Measurements from ENCODE around the gene TSPAN18.
A peak's percentile ranks its signal among the peaks of the same experiment; 100 is the strongest.

TSPAN18 gene

GRCh38 chr11:44950625-44951476, 224.1 kb downstream of the TSPAN18 start, which contains the start of gene TP53I11:
TP53I11 (minus strand) TSS chr11:44950883; CDS start chr11:44938335, 12,548 bp downstream.
- DNase-seq (ENCODE audit: insufficient read length, low spot score) (peak; percentile 71), FAIRE-seq (no peak)
- TF ChIP-seq, protein P1, sequence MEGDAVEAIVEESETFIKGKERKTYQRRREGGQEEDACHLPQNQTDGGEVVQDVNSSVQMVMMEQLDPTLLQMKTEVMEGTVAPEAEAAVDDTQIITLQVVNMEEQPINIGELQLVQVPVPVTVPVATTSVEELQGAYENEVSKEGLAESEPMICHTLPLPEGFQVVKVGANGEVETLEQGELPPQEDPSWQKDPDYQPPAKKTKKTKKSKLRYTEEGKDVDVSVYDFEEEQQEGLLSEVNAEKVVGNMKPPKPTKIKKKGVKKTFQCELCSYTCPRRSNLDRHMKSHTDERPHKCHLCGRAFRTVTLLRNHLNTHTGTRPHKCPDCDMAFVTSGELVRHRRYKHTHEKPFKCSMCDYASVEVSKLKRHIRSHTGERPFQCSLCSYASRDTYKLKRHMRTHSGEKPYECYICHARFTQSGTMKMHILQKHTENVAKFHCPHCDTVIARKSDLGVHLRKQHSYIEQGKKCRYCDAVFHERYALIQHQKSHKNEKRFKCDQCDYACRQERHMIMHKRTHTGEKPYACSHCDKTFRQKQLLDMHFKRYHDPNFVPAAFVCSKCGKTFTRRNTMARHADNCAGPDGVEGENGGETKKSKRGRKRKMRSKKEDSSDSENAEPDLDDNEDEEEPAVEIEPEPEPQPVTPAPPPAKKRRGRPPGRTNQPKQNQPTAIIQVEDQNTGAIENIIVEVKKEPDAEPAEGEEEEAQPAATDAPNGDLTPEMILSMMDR (IDR thresholded peaks at IDR 0.05; ENCODE audit: insufficient read depth, missing control alignments), result peak; percentile 22

- FAIRE-seq, result no peak
- TF ChIP-seq, protein P1 (IDR thresholded peaks at IDR 0.05; ENCODE audit: insufficient read depth, missing control alignments), result no peak
- no peak for DNase-seq (ENCODE audit: insufficient read length, low spot score)
Observed at GRCh38 chr11:44952082-44952481, 225.3 kb downstream of the TSPAN18 start.

GRCh38 chr11:44952500-44953260, 225.9 kb downstream of the TSPAN18 start:
- no peak for FAIRE-seq
- TF ChIP-seq, protein P1 (IDR thresholded peaks at IDR 0.05; ENCODE audit: insufficient read depth, missing control alignments), result no peak
- DNase-seq (ENCODE audit: insufficient read length, low spot score), result no peak

DNA sequence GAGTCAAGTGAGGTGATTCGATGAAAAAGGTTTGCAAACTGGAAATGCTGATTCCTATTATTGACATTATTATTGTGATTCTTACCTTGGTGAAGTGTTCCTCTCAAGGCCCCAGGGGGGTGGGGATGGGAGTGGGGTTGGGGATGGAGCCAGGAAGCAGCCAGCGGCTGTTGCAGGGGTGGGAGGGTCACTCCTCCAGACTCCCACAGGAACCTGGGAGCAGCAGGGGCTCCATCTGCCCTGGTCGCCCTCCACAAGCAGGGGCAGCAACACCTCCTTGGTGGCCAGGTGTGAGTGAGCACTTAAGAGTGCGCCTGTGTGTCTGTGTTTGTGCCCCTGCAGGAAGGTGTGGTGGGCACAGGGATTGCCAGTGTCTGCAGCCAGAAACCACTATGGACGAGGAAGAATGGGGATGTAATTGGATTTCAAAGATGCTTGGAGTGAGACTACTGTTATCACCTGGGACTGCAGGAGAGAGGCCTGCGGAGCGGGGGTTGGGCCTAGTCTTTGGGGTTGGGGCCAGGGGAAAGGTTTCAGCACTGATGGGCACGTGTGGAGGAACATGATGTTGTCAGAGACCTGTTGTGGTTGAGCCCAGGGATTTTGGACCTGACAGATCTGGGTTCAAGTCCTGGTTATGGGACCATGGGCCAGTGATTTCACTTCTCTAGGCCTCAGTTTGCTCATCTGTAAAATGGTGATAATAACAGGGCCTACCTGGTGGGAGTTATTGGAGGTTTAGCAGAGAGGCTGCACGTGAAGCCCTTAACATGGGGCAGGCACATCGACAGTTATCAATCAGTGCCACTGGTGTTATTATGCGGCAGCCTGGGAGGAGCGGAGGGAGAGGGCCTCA, 227.5 kb downstream of the TSPAN18 start:
- FAIRE-seq (no peak), DNase-seq (ENCODE audit: insufficient read length, low spot score) (no peak)
- TF ChIP-seq, protein P1 (IDR thresholded peaks at IDR 0.05; ENCODE audit: insufficient read depth, missing control alignments), result no peak

DNA sequence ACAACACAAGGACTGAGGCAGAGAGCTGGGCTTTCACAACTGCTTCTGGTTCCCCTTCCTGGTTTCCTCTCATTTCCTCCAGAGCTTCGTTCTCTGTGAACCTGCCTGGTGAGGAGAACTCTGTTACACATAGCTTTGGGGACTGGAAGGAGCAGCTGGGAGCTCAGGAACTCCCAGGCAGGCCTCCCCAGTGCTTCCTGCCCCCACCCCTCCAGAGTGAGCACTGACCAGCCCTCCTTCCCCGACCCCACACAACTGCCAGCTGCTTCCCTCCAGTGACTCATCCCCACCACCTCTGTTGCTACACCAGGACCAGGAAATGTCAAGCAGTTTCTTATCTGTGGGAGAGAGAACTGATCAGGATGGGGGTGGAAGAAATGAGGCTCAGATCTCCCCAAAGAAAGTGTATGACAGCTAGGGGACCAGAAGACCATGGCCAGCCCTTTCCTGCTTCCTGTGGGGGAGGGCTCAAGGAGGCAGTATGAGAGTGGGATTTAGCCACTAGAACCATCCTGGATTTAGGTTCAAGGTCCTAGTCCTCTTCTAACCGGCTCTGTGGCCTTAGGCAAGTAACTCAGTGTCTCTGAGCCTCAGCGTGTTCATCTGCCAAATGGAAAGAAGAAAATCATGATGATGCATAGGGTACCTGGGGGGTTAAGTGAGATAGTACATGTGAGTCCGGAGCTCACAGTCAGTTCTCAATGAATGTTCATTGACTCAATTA, 228.4 kb downstream of the TSPAN18 start:
- TF ChIP-seq, protein P1 (IDR thresholded peaks at IDR 0.05; ENCODE audit: insufficient read depth, missing control alignments), result no peak
- DNase-seq (ENCODE audit: insufficient read length, low spot score), result no peak
- FAIRE-seq, result no peak

DNA sequence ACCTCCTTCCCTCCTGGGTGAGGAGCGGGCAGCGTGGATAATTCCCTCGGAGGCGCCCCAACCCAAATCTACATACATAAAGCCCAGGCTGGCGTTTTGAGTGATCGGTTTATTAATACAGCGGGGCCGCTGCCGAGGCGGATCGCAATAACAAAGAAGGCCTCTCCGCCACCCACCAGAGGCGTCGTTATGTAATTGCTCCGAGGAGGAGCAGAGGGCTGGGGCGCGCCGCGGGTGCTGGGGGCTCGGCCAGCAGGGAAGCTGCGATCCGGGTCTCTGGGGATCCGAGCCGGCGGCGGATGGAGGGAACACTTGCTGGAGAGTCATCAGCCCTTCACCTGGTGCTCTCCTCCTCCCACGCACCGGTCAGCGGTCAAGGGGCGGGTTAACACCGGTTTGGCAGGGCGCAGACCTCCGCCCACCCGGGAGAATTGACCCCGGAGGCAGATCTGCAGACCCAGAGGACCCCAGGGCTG, 230.3 kb downstream of the TSPAN18 start:
- TF ChIP-seq, protein P1 (IDR thresholded peaks at IDR 0.05; ENCODE audit: insufficient read depth, missing control alignments), result no peak
- DNase-seq (ENCODE audit: insufficient read length, low spot score), result peak; percentile 48
- no peak for FAIRE-seq

All from D721Med (cell line).